ENCODE results near the gene PTPRO.

The PTPRO gene

GRCh38 chr12:15638231-15638630 is 315.9 kb downstream of the PTPRO start:
- peaks cover 0 to 81% (median 23%) of the 10 kb centered on the region in 4 donors for H3K4me1 ChIP-seq
- H3K4me3 ChIP-seq, result no peak overlapping the region
- TF ChIP-seq CTCF (IDR thresholded peaks at IDR 0.05), result no peak
- no peaks in the 10 kb centered on the region for H3K9me3 ChIP-seq
- DNase-seq, result no peak
- H3K27me3 ChIP-seq, result no peaks in the 10 kb centered on the region
- intact Hi-C loops (cut with DNase I; ENCODE audit: low total_unique reads), result no loop called here
- H3K36me3 ChIP-seq, result peaks cover 16 to 23% (median 18%) of the 10 kb centered on the region in 3 donors
- H3K27ac ChIP-seq, result peak overlapping the region; percentile 48 to 57

GRCh38 chr12:15644700-15645099 is 322.4 kb downstream of the PTPRO start:
- Histone ChIP-seq H3K27ac (no peak overlapping the region), H3K36me3 (peaks cover 44 to 52% (median 47%) of the 10 kb centered on the region in 3 donors), H3K9me3 (no peaks in the 10 kb centered on the region), H3K4me3 (no peak overlapping the region), H3K27me3 (no peaks in the 10 kb centered on the region), H3K4me1 (peaks cover 0 to 54% (median 7%) of the 10 kb centered on the region in 4 donors)
- TF ChIP-seq CTCF (IDR thresholded peaks at IDR 0.05), result no peak
- no peak for DNase-seq
- intact Hi-C loops (cut with DNase I; ENCODE audit: low total_unique reads), result no loop called here

GRCh38 chr12:15646581-15646980 is 324.3 kb downstream of the PTPRO start:
- DNase-seq, result no peak
- Histone ChIP-seq H3K4me3 (no peak overlapping the region), H3K4me1 (peaks cover 0 to 41% (median 2%) of the 10 kb centered on the region in 4 donors), H3K27ac (peak overlapping the region in 1 of 2 donors; percentile 12), H3K9me3 (no peaks in the 10 kb centered on the region), H3K27me3 (no peaks in the 10 kb centered on the region), H3K36me3 (peaks cover 39 to 46% (median 43%) of the 10 kb centered on the region in 3 donors)
- intact Hi-C loops (cut with DNase I; ENCODE audit: low total_unique reads), result no loop called here
- TF ChIP-seq CTCF (IDR thresholded peaks at IDR 0.05), result no peak
